ENCODE results near the gene MAP4K1.
"Not testable (repeated sequence)": the region's sequence is repeated elsewhere in the genome, so short reads cannot be mapped to it uniquely, and the experiment has no call there.

Gene MAP4K1

DNA sequence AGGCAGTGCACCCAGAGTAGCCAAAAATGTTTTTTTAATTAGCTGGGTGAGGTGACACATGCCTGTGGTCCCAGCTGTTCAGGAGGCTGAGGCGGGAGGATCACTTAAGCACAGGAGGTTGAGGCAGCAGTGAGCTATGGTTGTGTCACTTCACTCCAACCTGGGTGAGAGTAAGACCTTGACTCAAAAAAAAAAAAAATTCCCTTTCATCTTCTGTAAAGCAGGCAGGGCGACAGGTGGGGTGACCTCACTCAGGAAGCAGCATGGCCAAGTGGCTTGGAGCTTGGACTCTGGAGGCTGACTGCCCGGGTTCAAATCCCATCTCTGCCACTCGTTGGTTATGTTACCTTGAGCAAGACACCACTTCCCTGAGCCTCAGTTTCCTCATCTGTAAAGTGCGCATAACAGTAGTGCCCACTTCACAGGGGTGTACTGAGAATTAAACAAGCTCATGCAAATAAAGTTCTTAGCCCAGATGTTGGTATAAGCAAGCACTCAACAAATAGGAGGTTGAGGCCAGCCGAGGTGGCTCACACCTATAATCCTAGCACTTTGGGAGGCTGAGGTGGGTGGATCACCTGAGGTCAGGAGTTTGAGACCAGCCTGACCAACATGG, 48.3 kb downstream of the MAP4K1 start:
- no peak for DNase-seq (ENCODE audit: low spot score)

DNA sequence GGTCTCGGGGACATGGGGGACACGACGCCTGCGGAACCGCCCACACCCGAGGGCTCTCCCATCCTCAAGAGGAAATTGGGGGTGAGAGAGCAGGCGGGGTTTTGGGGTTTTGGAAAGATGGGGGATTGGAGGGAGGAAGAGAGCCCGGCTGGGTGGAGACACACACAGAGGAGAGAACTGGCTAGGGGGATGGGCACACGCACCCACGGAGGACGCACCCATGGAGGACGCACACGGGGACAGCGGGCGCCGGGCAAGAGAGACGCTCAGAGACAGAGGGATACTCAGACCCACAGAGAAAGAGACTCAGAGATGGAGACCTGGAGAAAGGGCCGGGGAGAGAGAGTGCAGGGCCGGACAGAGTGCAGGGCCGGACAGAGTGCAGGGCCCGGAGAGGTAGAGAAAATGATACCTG, 52.1 kb downstream of the MAP4K1 start:
- no peak for DNase-seq (ENCODE audit: low spot score)

DNA sequence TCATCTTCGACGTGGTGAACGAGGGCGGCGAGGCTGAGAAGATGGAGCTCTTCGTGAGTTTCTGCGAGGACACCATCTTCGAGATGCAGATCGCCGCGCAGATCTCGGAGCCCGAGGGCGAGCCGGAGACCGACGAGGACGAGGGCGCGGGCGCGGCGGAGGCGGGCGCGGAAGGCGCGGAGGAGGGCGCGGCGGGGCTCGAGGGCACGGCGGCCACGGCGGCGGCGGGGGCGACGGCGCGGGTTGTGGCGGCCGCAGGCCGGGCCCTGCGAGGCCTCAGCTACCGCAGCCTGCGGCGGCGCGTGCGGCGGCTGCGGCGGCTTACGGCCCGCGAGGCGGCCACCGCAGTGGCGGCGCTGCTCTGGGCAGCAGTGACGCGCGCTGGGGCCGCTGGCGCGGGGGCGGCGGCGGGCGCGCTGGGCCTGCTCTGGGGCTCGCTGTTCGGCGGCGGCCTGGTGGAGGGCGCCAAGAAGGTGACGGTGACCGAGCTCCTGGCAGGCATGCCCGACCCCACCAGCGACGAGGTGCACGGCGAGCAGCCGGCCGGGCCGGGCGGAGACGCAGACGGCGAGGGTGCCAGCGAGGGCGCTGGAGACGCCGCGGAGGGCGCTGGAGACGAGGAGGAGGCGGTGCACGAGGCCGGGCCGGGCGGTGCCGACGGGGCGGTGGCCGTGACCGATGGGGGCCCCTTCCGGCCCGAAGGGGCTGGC, 52.6 kb downstream of the MAP4K1 start:
- no peak for DNase-seq (ENCODE audit: low spot score)

DNA sequence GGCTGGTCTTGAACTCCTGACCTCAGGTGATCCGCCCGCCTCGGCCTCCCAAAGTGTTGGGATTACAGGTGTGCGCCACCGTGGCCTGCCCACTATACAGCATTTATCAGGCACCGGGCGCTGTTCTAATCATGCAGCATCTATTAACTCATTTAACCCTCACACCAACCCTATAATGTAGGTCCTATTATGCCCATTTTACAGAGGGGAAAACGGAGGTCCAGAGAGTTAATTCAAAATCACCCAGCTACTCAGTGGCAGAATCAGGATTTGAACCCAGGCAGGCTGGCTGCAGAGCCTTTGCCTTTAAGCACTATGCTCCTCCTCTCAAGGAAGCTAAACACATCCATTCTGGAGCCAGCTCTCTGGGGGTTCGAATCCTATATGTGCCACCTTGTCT, 54.3 kb downstream of the MAP4K1 start:
- no peak for DNase-seq (ENCODE audit: low spot score)

DNA sequence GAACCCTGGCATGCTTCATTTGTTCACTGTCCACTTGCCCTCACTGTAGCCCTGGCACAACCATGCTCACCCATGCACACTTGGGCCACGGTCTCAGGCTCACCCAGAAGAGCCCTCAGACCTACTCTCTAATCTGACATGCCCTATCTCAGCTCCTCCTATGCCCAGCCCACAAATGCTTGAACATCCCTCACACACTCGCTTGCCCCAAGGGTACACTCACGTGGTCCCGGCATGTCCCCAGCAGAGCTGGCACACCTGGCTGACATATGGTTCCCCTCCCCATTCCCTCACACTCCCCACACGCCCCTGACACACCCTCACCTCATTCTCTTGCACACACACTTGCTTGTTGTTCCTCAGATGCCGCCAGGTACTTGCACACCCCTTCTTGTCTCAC, 55.7 kb downstream of the MAP4K1 start:
- no peak for DNase-seq (ENCODE audit: low spot score)

DNA sequence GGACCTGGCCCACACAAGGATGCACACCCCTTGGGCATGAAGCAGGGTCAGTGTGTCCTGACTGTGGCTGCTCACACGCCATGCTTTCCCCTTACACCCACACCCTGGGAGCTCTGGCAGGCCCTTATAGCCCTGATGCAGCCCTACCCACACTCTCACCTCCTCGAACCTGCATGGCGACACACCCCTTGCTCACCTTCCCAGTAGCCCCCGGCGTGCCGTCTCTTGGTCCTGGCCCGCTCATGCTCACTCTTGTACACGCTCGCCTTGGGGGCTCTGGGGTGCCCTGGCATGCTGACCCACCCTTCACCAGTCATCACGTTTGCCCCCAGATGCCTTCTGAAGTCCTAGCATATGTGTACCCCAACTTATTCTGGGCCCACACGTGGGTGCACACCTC, 56.1 kb downstream of the MAP4K1 start:
- DNase-seq (ENCODE audit: low spot score) = no peak

DNA sequence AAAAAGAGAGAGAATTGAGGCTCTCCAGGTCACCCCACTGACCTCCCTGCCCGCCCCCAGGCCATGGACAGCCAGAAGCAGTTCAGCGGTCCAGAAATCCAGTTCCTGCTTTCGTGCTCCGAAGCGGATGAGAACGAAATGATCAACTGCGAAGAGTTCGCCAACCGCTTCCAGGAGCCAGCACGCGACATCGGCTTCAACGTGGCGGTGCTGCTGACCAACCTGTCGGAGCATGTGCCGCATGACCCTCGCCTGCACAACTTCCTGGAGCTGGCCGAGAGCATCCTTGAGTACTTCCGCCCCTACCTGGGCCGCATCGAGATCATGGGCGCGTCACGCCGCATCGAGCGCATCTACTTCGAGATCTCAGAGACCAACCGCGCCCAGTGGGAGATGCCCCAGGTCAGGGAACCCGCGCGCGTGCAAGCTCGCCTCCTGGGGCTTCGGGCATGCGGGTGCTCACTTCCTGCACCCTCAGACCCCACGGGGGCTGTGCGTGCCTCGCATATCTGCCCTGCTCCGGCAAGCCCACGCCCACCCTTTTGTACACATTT, 56.6 kb downstream of the MAP4K1 start:
- DNase-seq (ENCODE audit: low spot score) = no peak

DNA sequence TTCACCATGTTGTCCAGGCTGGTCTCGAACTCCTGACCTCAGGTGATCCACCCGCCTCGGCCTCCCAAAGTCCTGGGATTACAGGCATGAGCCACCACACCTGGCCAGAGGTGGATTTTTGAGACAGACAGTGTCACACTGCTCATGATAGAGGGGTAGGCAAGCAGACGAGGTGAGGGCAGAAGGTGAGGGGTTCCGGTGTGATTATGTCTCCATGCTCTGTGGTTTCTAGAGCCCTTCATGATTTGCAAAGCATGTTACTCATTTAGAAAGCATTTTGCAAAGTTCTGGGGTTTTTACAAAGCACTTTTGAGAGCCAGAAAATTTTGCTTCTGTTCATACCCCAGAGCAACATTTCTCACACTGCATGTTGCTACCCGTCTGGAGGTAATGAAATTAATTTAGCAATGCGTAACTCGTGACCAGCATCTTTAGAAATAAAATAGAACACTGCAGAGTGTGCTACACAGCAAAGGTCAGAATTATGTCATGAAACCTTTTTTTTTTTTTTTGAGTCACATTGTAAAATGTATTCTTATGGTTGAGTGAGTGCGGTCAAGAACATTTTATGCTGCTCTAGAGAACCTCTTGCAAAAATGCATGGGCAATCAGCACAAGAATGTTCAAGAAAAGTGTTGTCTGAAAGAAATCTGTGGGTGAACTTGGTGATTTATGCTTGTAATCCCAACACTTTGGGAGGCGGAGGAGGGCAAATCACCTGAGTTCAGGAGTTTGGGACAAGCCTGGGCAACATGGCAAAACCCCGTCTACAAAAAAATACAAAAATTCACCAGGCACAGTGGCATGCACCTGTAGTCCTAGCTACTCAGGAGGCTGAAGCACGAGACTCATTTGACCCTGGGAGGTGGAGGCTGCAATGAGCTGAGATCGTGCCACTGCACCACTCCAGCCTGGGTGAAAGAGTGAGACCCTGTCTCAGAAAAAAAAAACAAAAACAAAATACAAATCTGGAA, 58.0 kb downstream of the MAP4K1 start:
- no peak for DNase-seq (ENCODE audit: low spot score)

DNA sequence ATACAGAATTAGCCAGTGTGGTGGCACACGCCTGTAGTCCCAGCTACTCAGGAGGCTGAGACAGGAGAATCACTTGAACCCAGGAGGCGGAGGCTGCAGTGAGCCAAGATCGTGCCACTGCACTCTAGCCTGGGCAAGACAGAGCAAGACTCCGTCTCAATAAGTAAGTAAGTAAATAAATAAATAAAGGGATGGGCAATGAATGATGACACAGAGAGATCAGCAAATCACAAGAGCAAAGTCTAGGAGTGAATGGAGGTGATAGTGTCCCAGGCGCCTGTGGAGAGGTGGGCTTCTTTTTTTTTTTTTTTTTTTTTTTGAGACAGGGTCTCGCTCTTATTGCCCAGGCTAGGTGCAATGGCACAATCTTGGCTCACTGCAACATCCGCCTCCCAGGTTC, 58.8 kb downstream of the MAP4K1 start:
- DNase-seq (ENCODE audit: low spot score) = not testable (repeated sequence)

DNA sequence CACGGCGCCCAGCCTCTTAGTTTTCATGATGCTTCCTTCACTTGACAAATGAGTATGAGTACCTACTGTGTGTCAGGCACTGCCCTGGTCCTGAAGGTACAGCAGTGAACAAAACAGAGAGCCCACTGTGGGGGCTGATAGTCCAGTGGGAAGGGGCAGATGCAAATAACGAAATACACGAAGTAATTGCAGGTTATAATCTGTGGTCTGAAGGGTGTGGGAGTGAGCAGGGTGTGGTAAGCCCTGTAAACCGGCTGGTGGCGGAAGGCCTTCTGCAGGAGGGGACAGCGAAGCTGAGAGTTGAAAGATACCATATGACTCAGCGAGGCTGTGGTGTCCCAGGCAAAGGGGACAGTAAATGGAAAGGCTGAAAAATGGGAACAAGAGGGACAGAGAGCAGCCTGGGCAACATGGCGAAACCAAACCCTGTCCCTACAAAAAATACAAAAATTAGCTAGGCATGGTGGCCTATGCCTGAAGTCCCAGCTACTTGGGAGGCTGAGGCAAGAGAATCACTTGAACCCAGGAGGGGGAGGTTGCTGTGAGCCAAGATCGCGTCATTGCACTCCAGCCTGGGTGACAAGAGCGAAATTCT, 60.5 kb downstream of the MAP4K1 start:
- DNase-seq (ENCODE audit: low spot score) = no peak

DNA sequence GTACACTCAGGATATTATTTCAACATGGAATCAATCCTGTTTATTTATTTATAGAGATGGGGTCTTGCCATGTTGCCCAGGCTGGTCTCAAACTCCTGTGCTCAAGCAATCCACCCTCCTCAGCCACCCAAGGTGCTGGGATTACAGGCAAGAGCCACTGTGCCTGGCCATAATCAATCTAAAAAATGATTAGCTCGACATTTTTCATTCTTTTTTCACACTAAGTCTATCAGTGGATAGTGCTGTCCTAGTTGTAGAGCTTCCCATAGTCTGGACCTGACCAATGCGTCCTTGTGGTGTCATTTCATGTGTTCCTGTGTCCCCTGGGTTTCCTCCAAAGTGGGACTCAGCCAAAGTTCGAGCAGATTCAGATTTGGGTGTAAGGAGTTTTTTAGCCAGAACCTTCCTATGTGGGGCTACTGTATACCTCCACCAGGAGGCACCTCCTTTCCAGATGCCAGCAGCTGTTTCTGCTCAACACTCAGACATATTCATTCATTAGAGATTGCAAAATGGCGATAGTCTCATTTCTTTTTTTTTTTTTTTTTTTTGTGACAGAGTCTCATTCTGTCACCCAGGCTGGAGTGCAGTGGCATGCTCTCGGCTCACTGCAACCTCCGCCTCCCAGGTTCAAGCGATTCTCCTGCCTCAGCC, 61.1 kb downstream of the MAP4K1 start:
- no peak for DNase-seq (ENCODE audit: low spot score)

DNA sequence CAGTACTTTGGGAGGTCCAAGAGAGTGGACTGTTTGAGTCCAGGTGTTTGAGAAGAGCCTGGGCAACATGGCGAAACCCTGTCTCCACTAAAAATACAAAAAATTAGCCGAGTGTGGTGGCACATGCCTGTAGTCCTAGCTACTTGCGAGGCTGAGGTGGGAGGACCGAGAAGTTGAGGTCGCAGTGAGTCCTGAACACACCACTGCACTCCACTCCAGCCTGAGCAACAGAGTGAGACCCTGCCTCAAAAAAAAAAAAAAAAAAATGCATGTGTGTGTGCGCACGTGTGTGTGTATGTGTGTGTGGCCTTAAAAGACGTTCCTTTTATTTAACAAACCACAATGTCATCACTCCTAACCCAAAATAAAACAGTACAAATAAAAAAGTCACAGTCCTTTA, 62.6 kb downstream of the MAP4K1 start:
- DNase-seq (ENCODE audit: low spot score) = no peak

DNA sequence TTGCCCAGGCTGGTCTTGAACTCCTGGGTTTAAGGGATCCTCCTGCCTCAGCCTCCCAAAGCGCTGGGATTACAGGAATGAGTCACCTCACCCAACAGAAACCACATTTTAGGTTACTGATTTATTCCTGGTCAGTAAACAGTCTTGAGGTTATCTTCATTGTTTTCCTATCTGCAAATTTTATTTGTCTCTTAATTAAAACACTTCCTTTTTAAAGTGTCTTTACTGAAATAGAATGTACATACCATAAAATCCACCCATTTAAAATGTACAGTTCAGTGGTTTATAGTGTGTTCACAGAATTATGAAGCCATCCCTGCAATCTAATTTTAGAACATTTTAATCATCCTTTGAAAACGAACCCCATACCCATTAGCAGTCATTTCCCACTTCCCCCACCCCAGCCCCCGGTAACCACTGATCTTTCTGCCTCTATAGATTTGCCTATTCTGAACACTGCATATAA, 63.0 kb downstream of the MAP4K1 start:
- DNase-seq (ENCODE audit: low spot score) = no peak

DNA sequence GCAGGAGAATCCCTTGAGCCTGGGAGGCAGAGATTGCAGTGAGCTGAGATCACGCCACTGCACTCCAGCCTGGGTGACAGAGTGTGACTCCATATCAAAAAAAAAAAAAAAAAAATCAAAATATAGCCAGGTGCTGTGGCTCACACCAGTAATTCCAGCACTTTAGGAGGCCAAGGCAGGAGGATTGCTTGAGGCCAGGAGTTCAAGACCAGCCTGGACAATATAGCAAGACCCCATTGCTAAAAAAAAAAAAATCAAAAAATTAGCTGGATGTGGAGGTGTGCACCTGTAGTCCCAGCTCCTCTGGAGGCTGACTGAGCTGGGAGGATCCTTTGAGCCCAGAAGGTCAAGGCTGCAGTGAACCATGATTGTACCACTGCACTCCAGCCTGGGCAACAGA, 64.5 kb downstream of the MAP4K1 start:
- not testable (repeated sequence) for DNase-seq (ENCODE audit: low spot score)

DNA sequence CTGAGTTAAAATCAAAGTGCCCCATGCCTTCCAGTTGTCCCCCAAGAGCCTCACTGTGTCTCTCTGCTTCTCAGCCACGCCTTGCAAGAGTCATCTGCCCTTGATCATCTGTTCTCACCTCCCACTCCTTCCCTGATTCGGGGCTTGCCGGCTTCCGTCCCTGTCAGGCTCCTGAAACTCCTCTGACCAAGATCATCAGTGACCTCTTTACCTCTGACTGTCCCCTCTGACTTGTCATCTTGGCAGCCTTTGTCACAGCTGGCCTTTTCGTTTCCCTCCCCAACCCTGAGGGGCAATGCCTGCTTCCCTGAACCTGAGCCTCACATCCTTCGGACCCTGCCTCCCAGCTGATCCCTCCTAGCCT, 66.3 kb downstream of the MAP4K1 start:
- no peak for DNase-seq (ENCODE audit: low spot score)

DNA sequence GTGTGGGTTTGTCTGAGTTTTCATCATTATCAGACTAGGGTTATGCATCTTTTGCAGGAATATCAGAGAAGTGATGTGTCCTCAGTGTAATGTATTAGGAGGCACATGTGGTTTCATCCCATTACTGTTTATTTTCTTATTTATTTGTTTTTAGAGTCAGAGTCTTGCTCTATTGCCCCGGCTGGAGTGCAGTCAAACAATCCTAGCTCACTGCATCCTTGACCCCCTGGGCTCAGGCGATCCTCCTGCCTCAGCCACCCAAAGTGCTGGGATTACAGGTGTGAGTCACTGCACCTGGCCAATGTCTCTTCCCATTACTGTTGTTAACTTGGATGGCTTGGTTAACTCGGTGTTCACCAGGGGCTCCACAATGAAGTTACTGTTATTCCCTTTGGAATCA, 67.4 kb downstream of the MAP4K1 start:
- DNase-seq (ENCODE audit: low spot score) = no peak

DNA sequence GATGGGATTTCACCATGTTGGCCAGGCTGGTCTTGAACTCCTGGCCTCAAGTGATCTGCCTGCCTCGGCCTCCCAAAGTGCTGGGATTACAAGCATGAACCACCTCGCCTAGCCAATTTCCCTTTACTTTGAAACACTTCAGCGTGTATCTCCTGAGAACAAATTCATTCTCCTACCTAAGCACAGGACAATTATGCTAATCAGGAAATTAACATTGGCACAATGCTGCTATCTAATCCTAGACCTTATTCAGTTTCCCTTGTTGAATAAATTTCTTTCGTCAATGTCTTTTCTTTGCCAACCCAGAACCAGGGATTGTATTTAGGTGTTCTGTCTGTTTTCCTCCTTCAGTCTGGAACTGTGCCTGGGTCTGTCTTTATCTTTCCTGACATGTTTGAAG, 67.8 kb downstream of the MAP4K1 start:
- DNase-seq (ENCODE audit: low spot score) = no peak

DNA sequence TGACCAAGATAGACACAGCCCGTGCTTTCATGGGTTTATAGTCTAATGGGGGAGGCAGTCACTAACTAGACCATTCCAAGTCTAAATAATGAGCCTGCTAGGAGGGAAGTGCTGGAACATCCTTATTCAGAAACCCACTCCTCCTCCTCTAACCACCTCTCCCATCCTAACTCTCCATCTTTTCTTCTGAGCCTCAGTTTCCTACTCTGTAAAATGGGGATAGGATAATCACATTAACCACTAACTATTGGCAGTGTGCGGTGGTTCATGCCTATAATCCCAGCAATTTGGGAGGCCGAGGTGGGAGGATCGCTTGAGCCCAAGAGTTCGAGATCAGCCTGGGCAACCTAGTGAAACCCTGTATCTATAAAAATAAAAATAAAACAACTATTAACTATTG, 68.7 kb downstream of the MAP4K1 start:
- DNase-seq (ENCODE audit: low spot score) = no peak

DNA sequence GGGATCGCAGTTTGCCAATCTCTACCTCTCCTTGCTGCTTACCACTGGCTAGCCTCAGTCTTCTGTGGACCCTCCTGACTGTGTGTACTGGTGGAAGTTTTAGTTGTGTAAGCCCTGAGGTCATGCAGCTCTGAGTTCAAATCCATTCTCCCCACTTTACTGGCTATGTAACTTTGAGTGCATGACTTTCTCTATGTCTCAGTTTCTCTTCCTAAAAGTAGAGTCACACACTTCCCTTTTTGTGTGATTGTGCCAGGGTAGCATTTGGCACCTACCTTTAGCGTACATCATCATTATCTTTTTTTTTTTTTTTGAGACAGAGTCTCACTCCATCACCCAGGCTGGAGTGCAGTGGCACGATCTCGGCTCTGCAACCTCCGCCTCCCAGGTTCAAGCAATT, 70.3 kb downstream of the MAP4K1 start:
- DNase-seq (ENCODE audit: low spot score) = no peak

DNA sequence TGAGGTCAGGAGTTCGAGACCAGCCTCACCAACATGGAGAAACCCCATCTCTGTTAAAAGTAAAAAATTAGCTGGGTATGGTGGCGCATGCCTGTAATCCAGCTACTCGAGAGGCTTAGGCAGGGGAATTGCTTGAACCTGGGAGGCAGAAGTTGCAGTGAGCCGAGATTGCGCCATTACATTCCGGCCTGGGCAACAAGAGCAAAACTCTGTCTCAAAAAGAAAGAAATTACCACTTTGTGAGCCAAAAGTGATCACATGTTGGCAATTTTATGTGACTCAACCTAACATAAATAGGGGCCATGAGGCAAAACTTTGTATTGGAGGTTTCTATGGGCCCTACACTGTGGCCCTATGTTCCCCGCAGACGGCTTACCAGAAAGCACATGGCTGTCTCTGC, 72.2 kb downstream of the MAP4K1 start:
- no peak for DNase-seq (ENCODE audit: low spot score)

DNA sequence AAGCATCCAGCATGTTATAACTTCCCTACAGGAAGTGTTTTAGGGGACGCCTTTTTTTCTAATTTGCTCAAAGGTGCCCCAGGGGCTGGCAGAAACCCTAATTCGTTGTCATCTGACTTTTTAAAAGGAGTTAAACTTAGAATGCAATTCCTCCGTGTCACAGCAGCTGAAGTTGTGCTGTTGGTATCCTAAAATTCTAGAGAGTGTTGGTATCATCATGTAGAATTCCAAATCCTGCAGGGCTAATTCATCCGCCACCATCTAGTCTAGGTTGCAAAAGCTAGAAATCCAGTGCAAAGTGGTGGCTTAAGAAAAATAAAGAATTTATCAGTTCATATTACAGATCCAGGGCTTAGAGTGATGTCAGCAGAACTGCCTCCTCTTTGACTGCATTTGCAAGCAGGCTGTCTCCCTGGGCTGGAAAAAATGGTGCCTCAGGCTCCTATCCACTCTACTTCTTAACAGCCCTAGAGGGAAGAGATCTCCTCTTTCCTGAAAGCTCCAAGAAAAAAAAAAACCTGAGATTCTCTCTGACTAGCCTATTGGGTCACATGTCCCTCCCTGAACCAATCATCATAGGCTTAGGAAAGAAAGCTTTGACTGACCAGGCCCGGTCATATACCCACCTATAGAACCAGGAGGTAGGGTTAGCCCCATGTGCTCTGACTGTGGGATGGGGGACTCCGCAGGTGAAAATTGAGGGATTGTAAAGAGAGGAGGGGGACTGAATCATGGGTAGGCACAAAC, 73.0 kb downstream of the MAP4K1 start:
- peak; percentile 41 for DNase-seq (ENCODE audit: low spot score)
